HG03520 (cell line): Measurements from ENCODE around the gene DOK6.
"Not testable (repeated sequence)": the region's sequence is repeated elsewhere in the genome, so short reads cannot be mapped to it uniquely, and the experiment has no call there.

Source experiments
- ATAC-seq: cut with Tn5 transposase; IDR thresholded peaks from one replicate; pipeline ENCODE4 v1.9.1; 2021; ENCODE audit warnings: mild to moderate bottlenecking, moderate library complexity; ENCODE audit not compliant: unreplicated experiment

The DOK6 gene

GRCh38 chr18:69844656-69845055 is 444.0 kb downstream of the DOK6 start:
- ATAC-seq = no peak

- ATAC-seq = no peak
These were observed 445.2 kb downstream of the DOK6 start for GRCh38 chr18:69845593-69846506.

GRCh38 chr18:69853051-69853450 is 452.4 kb downstream of the DOK6 start:
- ATAC-seq = no peak

GRCh38 chr18:69854455-69854854 is 453.8 kb downstream of the DOK6 start:
- no peak for ATAC-seq

GRCh38 chr18:69858897-69859296 is 458.2 kb downstream of the DOK6 start:
- ATAC-seq = no peak

GRCh38 chr18:69864802-69865201 is 464.1 kb downstream of the DOK6 start:
- peak; percentile 84 for ATAC-seq

- ATAC-seq = no peak
These were observed 465.1 kb downstream of the DOK6 start for GRCh38 chr18:69865776-69866175.

- no peak for ATAC-seq
These were observed 465.5 kb downstream of the DOK6 start for GRCh38 chr18:69866212-69866611.

GRCh38 chr18:69870736-69871135 is 470.0 kb downstream of the DOK6 start:
- no peak for ATAC-seq

- ATAC-seq = no peak
These were observed 470.7 kb downstream of the DOK6 start for GRCh38 chr18:69871363-69871762.

- ATAC-seq = no peak
These were observed 472.0 kb downstream of the DOK6 start for GRCh38 chr18:69872661-69873060.

- ATAC-seq = no peak
These were observed 473.4 kb downstream of the DOK6 start for GRCh38 chr18:69874058-69874457.

GRCh38 chr18:69876490-69876889 is 475.8 kb downstream of the DOK6 start:
- no peak for ATAC-seq

GRCh38 chr18:69878213-69878933 is 477.7 kb downstream of the DOK6 start:
- ATAC-seq = no peak

- not testable (repeated sequence) for ATAC-seq
These were observed 478.4 kb downstream of the DOK6 start for GRCh38 chr18:69879051-69879450.

- no peak for ATAC-seq
These were observed 479.4 kb downstream of the DOK6 start for GRCh38 chr18:69880083-69880482.

GRCh38 chr18:69882965-69883668 is 482.4 kb downstream of the DOK6 start:
- ATAC-seq = peak; percentile 26

GRCh38 chr18:69883781-69884180 is 483.1 kb downstream of the DOK6 start:
- no peak for ATAC-seq

- ATAC-seq = no peak
These were observed 484.7 kb downstream of the DOK6 start for GRCh38 chr18:69885355-69885754.

- peak; percentile 86 for ATAC-seq
These were observed 485.3 kb downstream of the DOK6 start for GRCh38 chr18:69885841-69886531.

- ATAC-seq = no peak
These were observed 486.6 kb downstream of the DOK6 start for GRCh38 chr18:69887256-69887655.
